HL-60 (cell line): Measurements from ENCODE around the gene DCHS2.

Experiments
- DNase-seq, 2 experiments: peaks; one replicate each; pipeline ENCODE4 v3.0.0-alpha.2; 2010 to 2020; ENCODE audit warnings: low read depth in 1 of 2, low spot score in 1 of 2
- H3K27ac ChIP-seq: fragments of 250-450 bp; sonication (Bioruptor Pico); replicated peaks from 2 replicates; pipeline ENCODE4 v1.5.1; 2020; ENCODE audit warnings: mild to moderate bottlenecking, moderate library complexity
- H3K27me3 ChIP-seq: fragments of 250-450 bp; sonication (Bioruptor Pico); 2 replicates; pipeline ENCODE4 v1.5.1; 2021; ENCODE audit warnings: mild to moderate bottlenecking, moderate library complexity; ENCODE audit not compliant: insufficient read depth, poor library complexity, severe bottlenecking
- H3K4me3 ChIP-seq: replicated peaks from 2 replicates; pipeline ENCODE4 v1.5.1; 2011; ENCODE audit warnings: mild to moderate bottlenecking, control low read depth, low read length; ENCODE audit not compliant: insufficient read depth
- GABPA ChIP-seq: IDR thresholded peaks from 2 replicates; pipeline ENCODE4 v1.6.1; 2012; ENCODE audit warnings: low read depth
- POLR2AphosphoS5 ChIP-seq: IDR thresholded peaks from 2 replicates; pipeline ENCODE4 v1.6.1; 2012; ENCODE audit warnings: low read depth
- SPI1 ChIP-seq: IDR thresholded peaks from 2 replicates; pipeline ENCODE4 v1.6.1; 2012; ENCODE audit warnings: low read depth, mild to moderate bottlenecking, borderline replicate concordance
- TF ChIP-seq, protein P1 (sequence below): IDR thresholded peaks from one replicate; pipeline ENCODE4 v1.5.1; 2011; ENCODE audit warnings: low read length, control low read depth, inconsistent platforms; ENCODE audit not compliant: insufficient read depth
- TF ChIP-seq, protein P2 (sequence below): IDR thresholded peaks from 2 replicates; pipeline ENCODE4 v1.6.1; 2012; ENCODE audit warnings: low read depth; ENCODE audit not compliant: insufficient replicate concordance

DCHS2 gene

DNA sequence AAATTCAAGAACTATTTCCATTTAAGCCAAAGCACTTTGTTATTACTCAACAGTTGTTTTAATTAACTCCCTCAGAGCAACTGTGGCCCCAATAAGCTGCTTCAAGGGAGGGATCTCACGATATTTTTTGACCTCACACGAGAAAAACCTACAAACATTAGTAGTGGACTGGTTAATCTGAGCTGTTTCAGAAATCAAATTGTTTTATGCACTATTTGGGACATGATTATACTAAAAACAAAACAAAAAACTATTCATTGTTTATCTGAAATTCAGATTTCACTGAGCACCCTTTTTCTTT, 74.3 kb downstream of the DCHS2 start:
- TF ChIP-seq GABPA (no peak), SPI1 (no peak), POLR2AphosphoS5 (no peak)
- TF ChIP-seq, protein P1, sequence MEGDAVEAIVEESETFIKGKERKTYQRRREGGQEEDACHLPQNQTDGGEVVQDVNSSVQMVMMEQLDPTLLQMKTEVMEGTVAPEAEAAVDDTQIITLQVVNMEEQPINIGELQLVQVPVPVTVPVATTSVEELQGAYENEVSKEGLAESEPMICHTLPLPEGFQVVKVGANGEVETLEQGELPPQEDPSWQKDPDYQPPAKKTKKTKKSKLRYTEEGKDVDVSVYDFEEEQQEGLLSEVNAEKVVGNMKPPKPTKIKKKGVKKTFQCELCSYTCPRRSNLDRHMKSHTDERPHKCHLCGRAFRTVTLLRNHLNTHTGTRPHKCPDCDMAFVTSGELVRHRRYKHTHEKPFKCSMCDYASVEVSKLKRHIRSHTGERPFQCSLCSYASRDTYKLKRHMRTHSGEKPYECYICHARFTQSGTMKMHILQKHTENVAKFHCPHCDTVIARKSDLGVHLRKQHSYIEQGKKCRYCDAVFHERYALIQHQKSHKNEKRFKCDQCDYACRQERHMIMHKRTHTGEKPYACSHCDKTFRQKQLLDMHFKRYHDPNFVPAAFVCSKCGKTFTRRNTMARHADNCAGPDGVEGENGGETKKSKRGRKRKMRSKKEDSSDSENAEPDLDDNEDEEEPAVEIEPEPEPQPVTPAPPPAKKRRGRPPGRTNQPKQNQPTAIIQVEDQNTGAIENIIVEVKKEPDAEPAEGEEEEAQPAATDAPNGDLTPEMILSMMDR = no peak
- TF ChIP-seq, protein P2, sequence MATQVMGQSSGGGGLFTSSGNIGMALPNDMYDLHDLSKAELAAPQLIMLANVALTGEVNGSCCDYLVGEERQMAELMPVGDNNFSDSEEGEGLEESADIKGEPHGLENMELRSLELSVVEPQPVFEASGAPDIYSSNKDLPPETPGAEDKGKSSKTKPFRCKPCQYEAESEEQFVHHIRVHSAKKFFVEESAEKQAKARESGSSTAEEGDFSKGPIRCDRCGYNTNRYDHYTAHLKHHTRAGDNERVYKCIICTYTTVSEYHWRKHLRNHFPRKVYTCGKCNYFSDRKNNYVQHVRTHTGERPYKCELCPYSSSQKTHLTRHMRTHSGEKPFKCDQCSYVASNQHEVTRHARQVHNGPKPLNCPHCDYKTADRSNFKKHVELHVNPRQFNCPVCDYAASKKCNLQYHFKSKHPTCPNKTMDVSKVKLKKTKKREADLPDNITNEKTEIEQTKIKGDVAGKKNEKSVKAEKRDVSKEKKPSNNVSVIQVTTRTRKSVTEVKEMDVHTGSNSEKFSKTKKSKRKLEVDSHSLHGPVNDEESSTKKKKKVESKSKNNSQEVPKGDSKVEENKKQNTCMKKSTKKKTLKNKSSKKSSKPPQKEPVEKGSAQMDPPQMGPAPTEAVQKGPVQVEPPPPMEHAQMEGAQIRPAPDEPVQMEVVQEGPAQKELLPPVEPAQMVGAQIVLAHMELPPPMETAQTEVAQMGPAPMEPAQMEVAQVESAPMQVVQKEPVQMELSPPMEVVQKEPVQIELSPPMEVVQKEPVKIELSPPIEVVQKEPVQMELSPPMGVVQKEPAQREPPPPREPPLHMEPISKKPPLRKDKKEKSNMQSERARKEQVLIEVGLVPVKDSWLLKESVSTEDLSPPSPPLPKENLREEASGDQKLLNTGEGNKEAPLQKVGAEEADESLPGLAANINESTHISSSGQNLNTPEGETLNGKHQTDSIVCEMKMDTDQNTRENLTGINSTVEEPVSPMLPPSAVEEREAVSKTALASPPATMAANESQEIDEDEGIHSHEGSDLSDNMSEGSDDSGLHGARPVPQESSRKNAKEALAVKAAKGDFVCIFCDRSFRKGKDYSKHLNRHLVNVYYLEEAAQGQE = no peak
- no peak for DNase-seq
- Histone ChIP-seq H3K27ac (no peak overlapping the region), H3K27me3 (peaks cover 24% of the 10 kb centered on the region), H3K4me3 (no peak overlapping the region)

DNA sequence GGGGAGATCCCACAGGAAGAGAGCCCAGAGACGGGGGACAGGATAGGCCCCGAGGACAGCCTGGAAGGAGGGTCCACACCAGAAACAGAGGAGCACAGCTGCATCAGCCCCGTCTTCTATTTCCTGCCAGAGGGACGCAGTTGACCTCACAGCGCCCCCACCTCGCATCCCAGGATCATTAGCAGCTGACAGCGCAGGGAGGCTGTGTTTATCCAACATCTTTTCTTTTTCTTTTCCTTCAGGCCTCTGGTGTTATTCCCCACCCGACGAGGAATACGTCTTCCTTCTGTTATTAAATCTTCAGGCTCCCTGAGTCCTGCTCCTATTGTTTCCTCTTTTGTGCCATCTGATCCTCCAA, 75.4 kb downstream of the DCHS2 start:
- H3K27ac ChIP-seq = no peak overlapping the region
- no peak for DNase-seq
- H3K27me3 ChIP-seq = peaks cover 24% of the 10 kb centered on the region
- no peak overlapping the region for H3K4me3 ChIP-seq
- TF ChIP-seq, protein P2 = no peak
- no peak for TF ChIP-seq GABPA
- TF ChIP-seq, protein P1 = no peak
- TF ChIP-seq SPI1 = no peak
- TF ChIP-seq POLR2AphosphoS5 = no peak

DNA sequence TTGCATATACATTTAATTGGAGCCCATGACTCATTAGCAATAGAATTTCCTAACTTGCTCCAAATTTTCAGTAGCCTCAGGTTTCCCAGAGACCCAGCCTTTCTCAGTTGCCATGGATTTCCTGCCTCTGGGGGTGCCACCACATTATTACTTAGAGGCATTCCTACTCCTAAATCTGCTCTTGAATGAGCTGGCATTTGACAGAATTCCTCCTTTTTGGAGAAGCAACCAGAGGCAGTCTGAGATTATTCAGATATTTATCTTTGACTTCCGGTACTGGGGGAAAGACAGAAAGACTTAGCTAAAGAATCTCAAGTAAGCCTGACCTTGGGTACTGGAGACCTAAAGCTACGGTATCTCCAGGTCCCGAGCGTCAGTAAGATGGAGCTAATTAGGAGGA, 76.3 kb downstream of the DCHS2 start:
- TF ChIP-seq, protein P2 = no peak
- TF ChIP-seq GABPA (no peak), SPI1 (no peak), POLR2AphosphoS5 (no peak)
- TF ChIP-seq, protein P1 = no peak
- H3K27ac ChIP-seq = no peak overlapping the region
- DNase-seq = no peak
- peaks cover 24% of the 10 kb centered on the region for H3K27me3 ChIP-seq
- no peak overlapping the region for H3K4me3 ChIP-seq
